ENCODE data around the gene GPC6.
A peak's percentile ranks its signal among the peaks of the same experiment; 100 is the strongest.
"Not testable (repeated sequence)": the region's sequence is repeated elsewhere in the genome, so short reads cannot be mapped to it uniquely, and the experiment has no call there.

Gene GPC6

GRCh38 chr13:93435651-93436050 is 209.0 kb downstream of the GPC6 start:
- DNase-seq (ENCODE audit: low spot score) = no peak

- no peak for DNase-seq (ENCODE audit: low spot score)
Observed at GRCh38 chr13:93437081-93437480, 210.5 kb downstream of the GPC6 start.

GRCh38 chr13:93446238-93446637 is 219.6 kb downstream of the GPC6 start:
- DNase-seq (ENCODE audit: low spot score) = no peak

- DNase-seq (ENCODE audit: low spot score) = no peak
Observed at GRCh38 chr13:93450191-93450621, 223.6 kb downstream of the GPC6 start.

GRCh38 chr13:93450761-93451160 is 224.2 kb downstream of the GPC6 start:
- no peak for DNase-seq (ENCODE audit: low spot score)

GRCh38 chr13:93454676-93455235 is 228.1 kb downstream of the GPC6 start:
- DNase-seq (ENCODE audit: low spot score) = not testable (repeated sequence)

GRCh38 chr13:93455861-93456260 is 229.3 kb downstream of the GPC6 start:
- DNase-seq (ENCODE audit: low spot score) = no peak

- no peak for DNase-seq (ENCODE audit: low spot score)
Observed at GRCh38 chr13:93460005-93460404, 233.4 kb downstream of the GPC6 start.

- DNase-seq (ENCODE audit: low spot score) = peak; percentile 24
Observed at GRCh38 chr13:93462151-93462550, 235.5 kb downstream of the GPC6 start.

- DNase-seq (ENCODE audit: low spot score) = no peak
Observed at GRCh38 chr13:93466502-93467036, 240.0 kb downstream of the GPC6 start.

- DNase-seq (ENCODE audit: low spot score) = no peak
Observed at GRCh38 chr13:93467175-93467574, 240.6 kb downstream of the GPC6 start.

- DNase-seq (ENCODE audit: low spot score) = no peak
Observed at GRCh38 chr13:93468433-93468832, 241.8 kb downstream of the GPC6 start.

- DNase-seq (ENCODE audit: low spot score) = no peak
Observed at GRCh38 chr13:93472296-93472695, 245.7 kb downstream of the GPC6 start.

- DNase-seq (ENCODE audit: low spot score) = no peak
Observed at GRCh38 chr13:93472814-93473296, 246.2 kb downstream of the GPC6 start.

- no peak for DNase-seq (ENCODE audit: low spot score)
Observed at GRCh38 chr13:93473441-93474270, 247.0 kb downstream of the GPC6 start.

- no peak for DNase-seq (ENCODE audit: low spot score)
Observed at GRCh38 chr13:93476175-93476574, 249.6 kb downstream of the GPC6 start.

GRCh38 chr13:93477238-93477637 is 250.6 kb downstream of the GPC6 start:
- DNase-seq (ENCODE audit: low spot score) = no peak

GRCh38 chr13:93480553-93481106 is 254.0 kb downstream of the GPC6 start:
- no peak for DNase-seq (ENCODE audit: low spot score)

GRCh38 chr13:93496117-93496516 is 269.5 kb downstream of the GPC6 start:
- DNase-seq (ENCODE audit: low spot score) = not testable (repeated sequence)

- peak; percentile 67 for DNase-seq (ENCODE audit: low spot score)
Observed at GRCh38 chr13:93496985-93497673, 270.5 kb downstream of the GPC6 start.

- DNase-seq (ENCODE audit: low spot score) = no peak
Observed at GRCh38 chr13:93499991-93500390, 273.4 kb downstream of the GPC6 start.

- DNase-seq (ENCODE audit: low spot score) = no peak
Observed at GRCh38 chr13:93502071-93502470, 275.5 kb downstream of the GPC6 start.

Measured in D341Med (cell line).